Epithelial cell of esophagus (primary cell): ENCODE measurements around the gene KBTBD8.
A peak's percentile ranks its signal among the peaks of the same experiment; 100 is the strongest.

ENCODE experiments used
- DNase-seq: peaks from one replicate; pipeline ENCODE4 v3.0.0; 2010; ENCODE audit warnings: low read depth
- H3K4me3 ChIP-seq: 2 replicates; pipeline ENCODE4 v1.5.1; 2011; ENCODE audit warnings: mild to moderate bottlenecking, low read length, control low read depth
- TF ChIP-seq, protein P1 (sequence below): IDR thresholded peaks from 2 replicates; pipeline ENCODE4 v1.5.1; 2011; ENCODE audit warnings: low read depth, mild to moderate bottlenecking, low read length, control low read depth, inconsistent platforms; ENCODE audit not compliant: insufficient read depth; ENCODE audit errors: missing control alignments

Gene KBTBD8

GRCh38 chr3:66957367-66957766 is 40.7 kb upstream of the KBTBD8 start:
- no peak overlapping the region for H3K4me3 ChIP-seq
- TF ChIP-seq, protein P1, sequence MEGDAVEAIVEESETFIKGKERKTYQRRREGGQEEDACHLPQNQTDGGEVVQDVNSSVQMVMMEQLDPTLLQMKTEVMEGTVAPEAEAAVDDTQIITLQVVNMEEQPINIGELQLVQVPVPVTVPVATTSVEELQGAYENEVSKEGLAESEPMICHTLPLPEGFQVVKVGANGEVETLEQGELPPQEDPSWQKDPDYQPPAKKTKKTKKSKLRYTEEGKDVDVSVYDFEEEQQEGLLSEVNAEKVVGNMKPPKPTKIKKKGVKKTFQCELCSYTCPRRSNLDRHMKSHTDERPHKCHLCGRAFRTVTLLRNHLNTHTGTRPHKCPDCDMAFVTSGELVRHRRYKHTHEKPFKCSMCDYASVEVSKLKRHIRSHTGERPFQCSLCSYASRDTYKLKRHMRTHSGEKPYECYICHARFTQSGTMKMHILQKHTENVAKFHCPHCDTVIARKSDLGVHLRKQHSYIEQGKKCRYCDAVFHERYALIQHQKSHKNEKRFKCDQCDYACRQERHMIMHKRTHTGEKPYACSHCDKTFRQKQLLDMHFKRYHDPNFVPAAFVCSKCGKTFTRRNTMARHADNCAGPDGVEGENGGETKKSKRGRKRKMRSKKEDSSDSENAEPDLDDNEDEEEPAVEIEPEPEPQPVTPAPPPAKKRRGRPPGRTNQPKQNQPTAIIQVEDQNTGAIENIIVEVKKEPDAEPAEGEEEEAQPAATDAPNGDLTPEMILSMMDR = no peak
- DNase-seq = no peak

- DNase-seq = no peak
- TF ChIP-seq, protein P1 = no peak
- H3K4me3 ChIP-seq = no peak overlapping the region
Measured at GRCh38 chr3:66958067-66958466, 40.0 kb upstream of the KBTBD8 start.

- DNase-seq = no peak
- TF ChIP-seq, protein P1 = no peak
- no peak overlapping the region for H3K4me3 ChIP-seq
Measured at GRCh38 chr3:66962664-66963063, 35.4 kb upstream of the KBTBD8 start.

- no peak overlapping the region for H3K4me3 ChIP-seq
- DNase-seq = no peak
- TF ChIP-seq, protein P1 = no peak
Measured at GRCh38 chr3:66971245-66971644, 26.9 kb upstream of the KBTBD8 start.

DNA sequence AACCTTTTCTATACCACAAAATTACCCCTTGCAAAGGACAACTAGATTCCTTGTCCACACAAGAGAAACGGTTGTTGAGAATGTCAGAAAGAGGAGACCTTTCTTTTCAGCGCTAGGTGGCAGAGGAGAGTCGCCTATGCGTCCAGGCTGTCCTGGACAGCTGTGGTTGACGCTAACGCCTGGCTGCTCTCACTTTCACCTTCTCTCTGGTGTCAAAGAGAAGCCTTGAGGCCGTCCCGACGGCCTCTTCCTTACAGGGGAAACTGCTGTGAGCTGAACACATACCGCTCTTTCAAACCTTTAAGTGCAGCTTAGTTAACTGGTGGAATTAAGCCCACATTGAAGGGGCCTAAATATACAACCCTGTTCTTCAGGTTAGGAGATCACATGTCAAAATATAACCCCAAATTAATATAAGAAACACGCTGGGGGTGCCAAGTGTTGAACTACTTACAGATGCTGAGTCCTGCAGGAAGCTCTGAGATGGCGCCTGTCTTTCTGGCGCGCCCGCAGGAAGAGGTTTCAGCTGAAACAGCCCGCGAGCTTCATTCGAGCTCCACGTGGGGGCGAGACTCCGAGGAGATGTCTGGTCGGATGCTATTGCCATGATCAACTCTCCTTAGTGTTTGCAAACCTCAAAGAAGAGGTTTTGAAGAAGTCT is 26.1 kb upstream of the KBTBD8 start:
- peak; percentile 69 for DNase-seq
- H3K4me3 ChIP-seq = peak overlapping the region; percentile 34
- TF ChIP-seq, protein P1 = peak; percentile 95

DNA sequence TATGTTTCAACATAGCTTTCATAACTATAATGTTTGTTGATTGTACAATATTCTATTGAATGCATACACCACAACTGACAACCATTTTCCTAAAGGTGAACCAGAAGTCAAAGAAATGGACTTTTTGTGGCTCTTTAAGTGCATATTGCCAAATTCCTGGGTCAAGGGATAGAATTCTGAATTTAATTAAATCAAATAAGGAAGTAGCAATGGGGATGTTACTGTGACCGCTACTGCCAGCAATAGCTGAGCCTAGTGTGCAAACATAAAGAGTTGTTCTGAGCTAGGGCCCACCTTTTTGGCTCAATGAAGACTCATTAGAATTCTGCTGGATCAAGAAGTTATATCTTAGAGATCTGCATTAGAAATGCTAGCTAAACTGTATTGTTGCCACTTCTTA is 17.3 kb upstream of the KBTBD8 start:
- TF ChIP-seq, protein P1 = no peak
- no peak for DNase-seq
- H3K4me3 ChIP-seq = no peak overlapping the region

DNA sequence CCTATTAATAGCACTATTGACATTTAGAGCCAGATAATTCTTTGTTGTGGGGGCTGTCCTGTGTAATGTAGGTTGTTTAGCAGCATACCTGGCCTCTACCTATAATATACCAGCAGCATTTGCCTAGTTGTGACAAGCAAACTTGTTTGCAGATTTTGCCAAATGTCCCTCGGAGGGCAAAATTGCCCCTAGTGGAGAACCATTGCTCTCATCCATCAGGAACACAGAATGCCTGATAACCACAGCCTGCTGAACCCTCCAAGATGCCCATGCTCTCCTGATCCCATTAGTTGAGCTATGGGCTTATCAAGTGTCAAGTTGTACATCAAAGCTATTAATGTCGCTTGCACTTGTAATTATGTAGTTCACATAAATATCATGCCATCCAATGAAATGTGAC is 15.0 kb upstream of the KBTBD8 start:
- no peak for DNase-seq
- TF ChIP-seq, protein P1 = no peak

More for the DNA sequence above, 15.0 kb upstream of the KBTBD8 start:
- H3K4me3 ChIP-seq = no peak overlapping the region
